GM13976 (cell line): ENCODE results near the gene GLYR1.

Experiments used
- DNase-seq: peaks from one replicate; pipeline ENCODE4 v3.0.0; 2012; ENCODE audit warnings: low spot score
- CTCF ChIP-seq: IDR thresholded peaks from 2 replicates; pipeline ENCODE4 v1.5.1; 2012; ENCODE audit warnings: borderline replicate concordance, mild to moderate bottlenecking; ENCODE audit not compliant: insufficient read depth; ENCODE audit errors: extremely low read depth, missing control alignments, control extremely low read depth
- in situ Hi-C: fragments of 300-500 bp; cut with MboI; formaldehyde crosslinking; loops from one replicate; pipeline ENCODE4 v1.12.0; 2022; ENCODE audit warnings: low sequenced_read_pairs, mixed read lengths, inconsistent platforms; ENCODE audit not compliant: unreplicated experiment

The GLYR1 gene

GRCh38 chr16:4768549-4769305 lies 78.4 kb downstream of the GLYR1 start:
- DNase-seq = peak; percentile 94
- in situ Hi-C loops = no loop called here
- no peak for TF ChIP-seq CTCF

DNA sequence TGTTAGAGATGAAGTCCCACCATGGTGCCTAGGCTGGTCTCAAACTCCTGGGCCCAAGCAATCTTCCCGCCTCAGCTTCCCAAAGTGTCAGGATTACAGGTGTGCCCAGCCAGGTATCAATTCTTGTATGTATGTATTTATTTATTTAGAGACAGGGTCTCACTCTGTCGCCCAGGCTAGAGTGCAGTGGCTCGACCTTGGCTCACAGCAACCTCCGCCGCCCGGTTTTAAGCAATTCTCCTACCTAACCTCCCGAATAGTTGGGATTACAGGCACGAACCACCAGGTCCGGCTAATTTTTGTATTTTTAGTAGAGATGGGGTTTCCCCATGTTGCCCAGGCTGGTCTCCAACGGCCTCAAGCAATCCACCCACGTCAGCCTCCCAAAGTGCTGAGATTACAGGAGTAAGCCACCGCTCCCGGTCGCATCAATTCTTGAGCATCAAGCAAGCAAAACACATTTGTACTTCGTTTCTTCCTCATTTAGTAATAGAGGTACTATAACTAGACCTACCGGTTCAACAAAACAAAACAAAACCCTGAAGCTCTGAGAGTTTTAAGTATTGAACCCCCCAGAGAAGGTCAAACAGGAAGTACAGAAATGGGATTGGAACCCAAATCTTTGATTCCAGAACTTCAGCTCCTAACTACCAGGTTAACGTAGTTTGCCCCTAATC lies 79.1 kb downstream of the GLYR1 start:
- no peak for TF ChIP-seq CTCF
- no peak for DNase-seq
- in situ Hi-C loops = no loop called here

DNA sequence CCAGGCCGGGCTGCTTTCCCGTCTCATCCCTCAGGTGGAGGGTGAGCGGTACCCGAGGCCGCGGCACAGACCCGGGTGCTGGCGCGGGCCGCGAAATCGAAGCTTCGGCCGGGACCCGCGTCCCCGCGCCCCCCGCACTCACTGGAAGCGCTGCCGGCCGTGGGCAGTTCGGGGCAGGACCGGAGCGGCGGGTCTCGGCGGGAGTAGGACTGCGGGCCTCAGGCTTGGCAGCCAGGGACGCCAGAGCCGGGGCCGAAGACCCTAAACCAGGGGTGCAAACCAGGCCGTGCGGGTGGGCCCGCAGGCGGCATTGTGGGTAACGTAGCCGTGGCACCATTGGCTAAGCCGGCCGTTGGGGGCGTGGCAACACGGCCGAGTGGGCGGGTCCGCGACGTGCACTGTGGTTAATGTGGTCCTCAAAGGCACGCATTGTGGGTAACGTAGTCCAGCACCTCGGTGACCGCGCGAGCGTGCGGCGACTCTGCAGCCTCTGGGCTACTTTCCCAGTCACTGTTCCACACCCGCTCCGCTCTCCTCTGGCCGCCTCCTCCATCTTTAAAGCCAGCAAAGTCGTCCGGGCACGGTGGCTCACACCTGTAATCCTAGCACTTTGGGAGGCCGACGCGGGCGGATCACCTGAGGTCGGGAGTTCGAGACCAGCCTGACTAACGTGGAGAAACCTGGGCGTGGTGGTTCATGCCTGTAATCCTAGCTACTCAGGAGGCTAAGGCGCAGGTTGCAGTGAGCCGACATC lies 80.0 kb downstream of the GLYR1 start, which contains the start of gene ZNF500:
Gene ZNF500, minus strand, starts transcription at position 288 of the 754 bp plus-strand sequence. CDS start 1,184 bp downstream, outside the sequence.
- TF ChIP-seq CTCF = no peak
- in situ Hi-C loops = no loop called here
- peak; percentile 97 for DNase-seq

GRCh38 chr16:4765511-4766474 lies 81.3 kb downstream of the GLYR1 start:
- no peak for DNase-seq
- TF ChIP-seq CTCF = no peak
- in situ Hi-C loops = no loop called here

- DNase-seq = no peak
- in situ Hi-C loops = no loop called here
- TF ChIP-seq CTCF = no peak
These were observed 83.3 kb downstream of the GLYR1 start for GRCh38 chr16:4763791-4764190.
